NCI-H1436 (cell line): ENCODE data around the gene CLSTN2.

Source experiments
- DNase-seq: peaks from one replicate; lab custom pipeline; 2025; lab: John Stamatoyannopoulos, UW

The CLSTN2 gene

DNA sequence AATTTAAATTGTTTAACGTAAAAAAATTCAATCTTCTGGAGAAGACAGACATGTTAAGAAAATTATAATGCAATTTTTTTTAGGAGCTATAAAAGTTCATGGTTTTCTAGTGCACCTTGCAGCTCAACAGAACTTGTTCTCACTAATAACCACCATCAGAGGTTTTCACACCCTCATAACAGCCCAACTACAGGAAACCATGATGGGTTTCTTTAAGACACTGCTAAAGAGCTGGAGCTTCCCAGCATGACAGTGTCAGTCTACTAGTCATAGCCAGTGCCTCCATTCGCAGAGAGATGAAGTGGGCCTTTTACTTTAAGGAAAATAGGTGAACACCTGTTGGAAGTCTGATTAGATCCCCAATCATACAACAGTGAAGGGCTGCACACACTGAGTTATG is 518.8 kb downstream of the CLSTN2 start:
- DNase-seq, result no peak

DNA sequence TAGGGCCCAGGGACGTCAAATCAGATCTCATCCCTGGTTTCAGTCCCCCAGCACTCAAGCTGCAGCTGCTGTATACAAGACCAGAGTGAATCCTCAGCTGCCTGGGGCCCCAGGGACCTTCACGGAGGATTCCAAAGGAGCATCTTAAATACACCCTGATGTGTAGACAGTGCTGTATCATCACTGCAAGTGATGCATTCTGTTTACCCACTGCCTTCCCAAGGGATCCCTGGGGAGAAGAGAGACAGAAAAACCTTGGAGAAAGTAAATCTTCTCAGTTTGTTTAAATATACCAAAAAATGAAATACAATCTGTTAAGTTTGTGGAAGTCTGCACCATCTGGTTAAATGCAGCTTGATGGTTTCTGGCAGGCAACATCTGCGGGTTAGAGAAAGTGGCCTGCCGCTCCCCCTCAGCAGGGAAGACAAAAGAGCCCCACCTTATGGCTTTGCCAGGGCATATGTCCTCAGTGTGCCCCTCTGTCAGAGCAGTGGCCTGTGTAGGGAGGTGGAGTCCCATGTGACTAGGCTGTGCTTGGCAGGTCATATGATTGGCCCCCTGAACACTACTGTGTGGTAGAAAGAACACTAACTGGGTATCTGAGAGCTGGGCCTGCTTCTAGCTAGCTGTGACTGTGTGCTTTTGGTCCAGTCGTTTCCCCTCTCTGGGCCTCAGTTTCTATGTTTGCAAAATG is 520.7 kb downstream of the CLSTN2 start:
- DNase-seq, result no peak

DNA sequence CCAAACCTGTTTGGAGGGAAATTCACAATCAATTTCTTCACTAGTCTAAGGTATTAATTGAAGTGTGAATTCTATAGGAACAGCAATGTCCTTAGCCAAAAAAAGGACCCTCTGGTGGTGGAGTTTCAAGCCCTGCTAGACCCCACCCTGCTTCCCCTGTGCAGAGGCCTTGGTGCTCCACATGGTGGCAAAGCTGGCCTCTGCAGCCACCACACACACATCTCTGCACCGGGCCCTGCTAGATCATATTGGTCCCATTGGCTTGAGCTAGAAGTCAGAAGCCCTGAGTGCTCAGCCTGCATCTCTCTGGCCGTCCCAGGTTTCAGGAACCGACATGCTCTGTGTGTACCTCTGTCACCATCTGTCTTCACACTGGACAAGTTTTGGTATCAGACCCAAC is 522.0 kb downstream of the CLSTN2 start:
- no peak for DNase-seq

DNA sequence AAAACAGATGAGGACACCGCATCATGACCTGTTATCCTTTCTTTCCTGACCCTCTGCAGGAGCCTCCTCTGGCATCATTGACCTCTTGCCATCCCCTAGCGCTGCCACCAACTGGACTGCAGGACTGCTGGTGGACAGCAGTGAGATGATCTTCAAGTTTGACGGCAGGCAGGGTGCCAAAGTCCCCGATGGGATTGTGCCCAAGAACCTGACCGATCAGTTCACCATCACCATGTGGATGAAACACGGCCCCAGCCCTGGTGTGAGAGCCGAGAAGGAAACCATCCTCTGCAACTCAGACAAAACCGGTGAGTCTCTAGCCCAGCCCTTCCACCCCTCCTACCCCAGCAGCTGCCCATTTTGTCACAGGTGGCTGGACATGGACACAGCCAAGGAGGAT is 524.5 kb downstream of the CLSTN2 start:
- no peak for DNase-seq

GRCh38 chr3:140461250-140461649 is 526.3 kb downstream of the CLSTN2 start:
- DNase-seq, result no peak

DNA sequence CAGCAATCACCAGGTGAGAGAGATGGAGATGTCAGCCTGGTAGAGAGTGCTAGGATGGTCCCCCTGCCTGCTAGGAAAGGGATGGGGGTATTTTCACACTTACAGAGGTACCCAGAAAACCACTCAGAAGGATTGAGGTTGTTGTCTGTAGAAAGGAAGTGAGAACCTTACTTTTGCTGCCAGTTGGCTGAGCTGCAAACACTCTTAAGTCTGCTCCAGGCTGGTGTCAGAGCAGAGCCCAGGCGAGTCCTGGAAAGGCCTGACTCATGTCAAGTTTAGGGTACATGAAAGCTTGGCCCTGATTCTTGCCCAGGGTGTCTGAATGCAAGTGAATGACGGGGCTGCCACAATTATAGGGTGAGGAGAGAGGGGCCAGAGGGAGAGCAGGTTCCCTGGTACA is 528.4 kb downstream of the CLSTN2 start:
- DNase-seq, result no peak

DNA sequence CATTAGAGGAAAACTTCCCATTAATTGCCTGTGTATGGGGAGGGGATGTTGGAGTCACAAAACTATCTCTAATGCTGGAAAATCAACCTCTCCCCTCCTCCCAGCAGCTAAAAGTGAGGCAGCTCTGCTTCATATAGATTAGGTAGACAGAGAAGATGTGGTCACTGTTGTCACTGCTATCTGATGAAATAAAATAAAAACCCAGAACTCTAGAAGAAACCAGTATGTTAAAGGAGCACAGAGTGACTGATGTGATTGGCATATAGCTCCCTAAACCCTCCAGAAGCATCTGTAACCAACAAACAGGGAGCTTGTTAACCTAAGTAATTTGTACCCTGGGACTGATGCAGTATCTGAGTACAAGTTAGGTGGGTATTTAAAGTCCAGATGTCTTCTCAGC is 531.0 kb downstream of the CLSTN2 start:
- no peak for DNase-seq

DNA sequence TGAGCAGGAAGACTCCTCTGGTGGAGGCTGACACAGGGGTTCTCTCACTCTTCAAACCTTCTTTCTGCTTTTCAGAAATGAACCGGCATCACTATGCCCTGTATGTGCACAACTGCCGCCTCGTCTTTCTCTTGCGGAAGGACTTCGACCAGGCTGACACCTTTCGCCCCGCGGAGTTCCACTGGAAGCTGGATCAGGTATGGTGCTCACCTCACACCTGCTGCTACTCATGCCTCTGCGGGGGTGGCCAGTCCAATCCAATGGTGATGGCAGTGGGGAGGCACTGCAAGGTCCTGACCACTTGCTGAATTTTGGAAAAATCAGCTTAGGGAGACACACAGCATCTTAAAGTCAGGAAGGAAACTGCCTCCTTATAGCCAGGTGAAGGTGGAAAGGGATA is 531.5 kb downstream of the CLSTN2 start:
- DNase-seq, result no peak

- no peak for DNase-seq
Measured at GRCh38 chr3:140467104-140467577, 532.2 kb downstream of the CLSTN2 start.

DNA sequence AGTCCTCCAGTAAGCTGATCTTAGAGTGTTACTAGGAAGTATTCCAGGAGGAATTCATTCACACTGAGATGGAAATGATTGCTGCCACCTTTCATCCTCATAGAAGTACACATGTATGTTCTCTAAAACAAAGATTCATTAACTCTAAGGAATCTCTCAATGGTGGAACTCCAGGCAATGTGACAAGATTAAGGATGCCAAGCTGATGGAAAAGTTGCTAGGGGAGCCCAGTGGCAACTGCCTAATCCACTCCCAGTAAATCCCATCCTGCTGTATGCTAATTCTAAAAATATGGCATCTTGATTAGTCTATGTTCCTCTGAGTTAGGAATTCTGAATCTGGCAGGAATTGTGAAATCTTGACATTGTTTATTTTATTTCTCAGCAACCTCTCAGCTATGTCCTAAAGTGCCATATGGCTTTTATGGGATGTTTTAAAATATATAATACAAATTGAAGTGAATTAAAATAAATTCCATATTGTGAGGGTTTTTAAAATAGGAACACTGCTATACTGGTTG is 532.9 kb downstream of the CLSTN2 start:
- DNase-seq, result no peak

GRCh38 chr3:140468407-140468806 is 533.4 kb downstream of the CLSTN2 start:
- no peak for DNase-seq

GRCh38 chr3:140469491-140469890 is 534.5 kb downstream of the CLSTN2 start:
- DNase-seq, result no peak

- no peak for DNase-seq
Measured at GRCh38 chr3:140470211-140470610, 535.2 kb downstream of the CLSTN2 start.

- no peak for DNase-seq
Measured at GRCh38 chr3:140470962-140471361, 536.0 kb downstream of the CLSTN2 start.

DNA sequence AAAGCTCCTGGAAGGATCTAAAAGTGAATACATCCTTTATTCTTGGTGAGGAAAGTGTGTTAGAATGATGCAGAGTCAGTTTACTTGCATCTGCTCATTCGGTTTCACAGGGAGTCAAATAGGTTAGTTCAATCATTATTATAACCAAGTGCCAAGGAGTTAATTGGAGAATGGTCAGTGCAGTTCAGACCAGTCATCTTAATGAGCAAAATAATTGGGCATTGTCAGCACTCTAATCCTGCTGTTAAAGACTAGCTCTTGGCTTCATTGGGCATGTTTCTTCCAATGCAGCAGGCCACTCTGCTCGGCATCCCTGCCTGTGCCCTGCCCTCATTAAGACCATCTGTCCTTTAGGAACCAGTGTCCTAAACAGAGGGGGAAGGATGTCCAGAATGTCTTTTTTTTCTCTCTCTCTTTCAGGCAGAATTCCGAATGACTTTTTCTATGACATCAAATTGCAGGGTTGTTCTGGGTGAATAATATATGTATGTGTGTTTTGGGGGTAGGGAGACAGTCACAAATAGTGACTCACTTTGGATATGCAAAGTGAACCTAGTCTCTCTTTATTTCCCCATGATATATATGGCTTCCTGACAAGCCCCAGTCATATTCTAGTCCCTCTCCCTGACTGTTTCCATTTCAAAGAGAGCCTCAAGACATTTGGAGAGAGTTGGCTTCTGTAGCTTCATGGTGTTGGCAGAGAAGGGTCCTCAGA is 537.5 kb downstream of the CLSTN2 start:
- DNase-seq, result no peak

- DNase-seq, result no peak
Measured at GRCh38 chr3:140487566-140487965, 552.6 kb downstream of the CLSTN2 start.

GRCh38 chr3:140493271-140493670 is 558.3 kb downstream of the CLSTN2 start:
- no peak for DNase-seq

GRCh38 chr3:140494970-140495369 is 560.0 kb downstream of the CLSTN2 start:
- no peak for DNase-seq

DNA sequence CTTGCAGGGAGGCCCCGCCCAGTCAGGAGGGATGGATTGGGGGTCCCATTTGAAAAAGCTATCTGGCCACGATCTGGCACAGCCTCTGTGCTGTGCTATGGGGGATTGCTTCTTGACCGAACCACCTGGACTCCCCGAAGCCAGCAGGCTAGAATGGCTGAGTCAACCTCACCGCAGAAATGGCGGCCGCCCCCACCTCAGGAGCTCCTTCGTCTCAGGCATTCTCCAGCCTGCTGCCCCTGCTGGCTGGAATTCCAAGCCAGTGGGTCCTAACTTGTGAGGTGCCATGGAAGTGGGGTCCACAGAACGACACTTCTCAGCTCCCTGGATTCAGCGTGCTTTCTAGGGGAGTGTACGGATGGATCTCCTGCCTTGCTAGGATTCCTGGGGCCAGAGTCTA is 562.3 kb downstream of the CLSTN2 start:
- DNase-seq, result no peak

DNA sequence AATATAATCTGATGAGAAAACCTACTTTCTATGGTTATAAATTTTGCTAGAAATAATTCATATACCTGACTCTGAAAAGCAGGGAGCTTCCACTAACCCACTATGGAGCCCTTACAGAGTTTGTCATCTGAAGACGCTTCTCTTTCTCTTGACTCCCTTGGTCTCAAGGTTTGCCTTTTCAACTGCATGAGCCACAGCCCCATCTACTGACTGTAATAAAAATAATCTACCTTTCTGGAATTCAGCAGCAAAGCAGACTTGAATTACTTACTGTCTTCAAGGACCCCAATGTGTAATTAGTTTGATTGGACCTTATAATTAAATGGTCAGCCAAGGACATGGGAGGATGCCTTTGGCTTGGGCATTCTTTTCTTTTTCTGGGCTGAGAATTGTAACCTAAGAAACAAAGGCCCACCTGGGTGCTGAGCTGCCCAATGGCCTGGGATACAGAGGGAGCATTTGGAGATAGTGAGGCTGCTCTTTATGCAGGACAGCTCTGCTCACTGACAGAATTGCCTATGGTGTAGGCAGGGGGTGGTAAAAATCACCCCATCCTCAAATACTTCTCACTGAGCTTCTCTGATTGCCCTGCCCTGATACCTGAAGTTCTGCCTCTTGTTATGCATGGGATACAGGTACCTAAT is 564.3 kb downstream of the CLSTN2 start:
- peak; percentile 39 for DNase-seq

DNA sequence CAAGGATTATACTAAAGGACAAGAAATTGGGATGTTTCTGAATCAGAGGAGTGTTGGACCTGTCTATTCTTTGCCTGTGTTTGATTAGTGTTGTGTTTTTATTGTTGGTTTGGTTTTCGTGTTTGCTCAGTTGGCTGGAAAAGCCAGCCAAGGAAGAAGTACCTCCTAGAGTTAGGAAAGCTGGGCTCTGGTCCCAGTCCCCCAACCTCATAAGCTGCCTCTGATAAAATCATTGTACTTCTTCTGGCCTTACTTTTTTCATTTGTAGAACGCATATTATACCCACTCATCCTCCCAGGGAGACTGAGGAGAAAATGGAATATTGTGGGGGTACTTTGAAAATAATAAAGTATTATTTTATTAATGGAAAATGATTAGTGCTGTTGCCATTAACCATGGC is 565.5 kb downstream of the CLSTN2 start:
- DNase-seq, result no peak

DNA sequence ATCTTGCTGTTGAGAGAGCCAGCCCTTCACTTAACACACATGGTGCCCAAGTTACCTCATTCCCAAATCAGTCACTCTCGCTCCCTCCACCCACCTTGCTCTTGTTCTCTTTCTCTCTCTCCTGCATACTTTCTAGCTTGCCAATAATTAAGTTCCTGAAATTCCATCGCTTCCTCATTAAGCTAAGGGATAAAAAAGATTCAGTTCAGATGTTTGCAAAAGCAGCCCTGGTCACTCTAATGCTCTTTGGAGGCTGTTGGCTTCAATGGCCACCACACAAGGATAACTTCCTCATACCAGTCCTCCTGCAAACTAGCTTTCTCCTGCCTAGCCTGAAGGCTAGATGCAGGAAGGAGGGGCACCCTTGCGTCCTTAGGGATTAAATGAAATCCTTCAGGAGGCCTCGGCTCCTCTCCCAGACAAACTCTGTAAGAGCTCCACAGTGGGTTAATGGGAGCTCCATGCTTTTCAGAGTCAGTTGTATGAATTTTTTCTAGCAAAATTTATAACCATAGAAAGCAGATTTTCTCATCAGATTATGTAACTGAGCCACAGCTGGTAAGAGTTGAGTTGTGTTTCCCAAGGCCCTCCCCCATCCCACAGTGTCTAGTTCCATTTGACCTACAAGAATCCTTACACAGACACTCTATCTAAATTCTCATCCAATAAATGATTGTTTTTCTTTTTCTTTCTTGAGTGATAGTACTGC is 566.2 kb downstream of the CLSTN2 start:
- no peak for DNase-seq
